Hepatocyte (in vitro differentiated cells): ENCODE results near the gene CBL. TPM values are rescaled to one million over a fixed set of nuclear protein-coding genes. Genes with fewer than 3 reads are reported as not detected.

Experiments used
- DNase-seq: peaks from one replicate; pipeline ENCODE4 v3.0.0-alpha.2; 2016; ENCODE audit warnings: low spot score
- H2AFZ ChIP-seq: fragments of 200-600 bp; sonication (generic); 2 replicates; pipeline ENCODE4 v1.6.0; 2016; ENCODE audit warnings: antibody characterized with exemption, mild to moderate bottlenecking
- H3K27ac ChIP-seq: fragments of 200-600 bp; sonication (generic); 2 replicates; pipeline ENCODE4 v1.5.1; 2016; ENCODE audit warnings: mild to moderate bottlenecking
- H3K27me3 ChIP-seq: fragments of 200-600 bp; sonication (generic); 2 replicates; pipeline ENCODE4 v1.6.1; 2016
- H3K36me3 ChIP-seq: fragments of 200-600 bp; sonication (generic); replicated peaks from 2 replicates; pipeline ENCODE4 v1.5.1; 2016; ENCODE audit warnings: low read depth; ENCODE audit not compliant: insufficient read depth
- H3K4me1 ChIP-seq: fragments of 200-600 bp; sonication (generic); 2 replicates; pipeline ENCODE4 v1.5.1; 2016; ENCODE audit warnings: mild to moderate bottlenecking, moderate library complexity; ENCODE audit not compliant: insufficient read depth
- H3K4me2 ChIP-seq: fragments of 200-600 bp; sonication (generic); 2 replicates; pipeline ENCODE4 v1.6.0; 2016
- H3K4me3 ChIP-seq: fragments of 200-600 bp; sonication (generic); 2 replicates; pipeline ENCODE4 v1.5.1; 2016; ENCODE audit warnings: mild to moderate bottlenecking
- H3K79me2 ChIP-seq: fragments of 200-600 bp; sonication (generic); 2 replicates; pipeline ENCODE4 v1.6.0; 2017; ENCODE audit warnings: mild to moderate bottlenecking
- H3K9me2 ChIP-seq: fragments of 200-600 bp; sonication (generic); replicated peaks from 2 replicates; pipeline ENCODE4 v1.6.0; 2017; ENCODE audit warnings: mild to moderate bottlenecking; ENCODE audit not compliant: insufficient read depth
- H3K9me3 ChIP-seq: fragments of 200-600 bp; sonication (generic); 2 replicates; pipeline ENCODE4 v1.5.1; 2016; ENCODE audit warnings: low read depth, mild to moderate bottlenecking
- H4K20me1 ChIP-seq: fragments of 200-600 bp; sonication (generic); 2 replicates; pipeline ENCODE4 v1.6.0; 2016; ENCODE audit warnings: mild to moderate bottlenecking; ENCODE audit not compliant: insufficient read depth, poor library complexity, severe bottlenecking
- CTCF ChIP-seq: fragments of 200-600 bp; sonication (generic); IDR thresholded peaks from 2 replicates; pipeline ENCODE4 v1.5.1; 2016; ENCODE audit warnings: antibody characterized with exemption, mild to moderate bottlenecking; ENCODE audit not compliant: poor library complexity
- EZH2phosphoT487 ChIP-seq: fragments of 200-600 bp; sonication (generic); IDR thresholded peaks from one replicate; pipeline ENCODE4 v1.6.1; 2018; ENCODE audit warnings: antibody characterized with exemption, mild to moderate bottlenecking, low read depth, moderate library complexity; ENCODE audit not compliant: unreplicated experiment, severe bottlenecking
- WGBS: methylation state at CpG from one replicate; pipeline ENCODE4 v1.1.6; 2016; ENCODE audit warnings: low lambda C conversion rate; ENCODE audit errors: missing lambda C conversion rate; 5-methylcytosine and 5-hydroxymethylcytosine counted together
- microRNA-seq: library from miRNA; unstranded; fragments of <30 nt; microRNA quantifications from one replicate; pipeline ENCODE4, GENCODE V29; 2017
- polyA plus RNA-seq: library from polyadenylated mRNA; unstranded; fragments of >200 nt; fragmentation: Nextera tagmentation; extraction: Ambion mirVana; gene quantifications from 2 replicates; pipeline ENCODE4 v1.2.1, GENCODE V29; 2016
- small RNA-seq: library from RNA; depleted of rRNA; stranded (forward); fragments of <200 nt; gene quantifications from one replicate; pipeline ENCODE3, GENCODE V24; 2014
- total RNA-seq: library from RNA; depleted of rRNA; stranded (reverse); fragments of >200 nt; gene quantifications from 2 replicates; pipeline ENCODE4 v1.2.3, GENCODE V29; 2014

The CBL gene
- total and polyA plus RNA-seq, 2 experiments from 2014 or later = 6.6 to 15.6 TPM

GRCh38 chr11:119356349-119357031 lies 150.4 kb downstream of the CBL start:
- 2% methylated on average over 54 of the region's 54 CpGs for WGBS
- H2AFZ ChIP-seq = peak overlapping the region; percentile 83
- peaks cover 13% of the 10 kb centered on the region for H3K4me1 ChIP-seq
- peak overlapping the region; percentile 62 for H3K4me3 ChIP-seq
- no peaks in the 10 kb centered on the region for H3K79me2 ChIP-seq
- no peaks in the 10 kb centered on the region for H4K20me1 ChIP-seq
- DNase-seq = peak; percentile 93
- no peaks in the 10 kb centered on the region for H3K9me2 ChIP-seq
- H3K36me3 ChIP-seq = no peaks in the 10 kb centered on the region
- no peaks in the 10 kb centered on the region for H3K27me3 ChIP-seq
- H3K9me3 ChIP-seq = no peaks in the 10 kb centered on the region
- H3K27ac ChIP-seq = peak overlapping the region; percentile 54
- no peak for TF ChIP-seq EZH2phosphoT487
- peak; percentile 84 for TF ChIP-seq CTCF
- H3K4me2 ChIP-seq = peak overlapping the region; percentile 95

- H3K4me3 ChIP-seq = no peak overlapping the region
- H3K36me3 ChIP-seq = no peaks in the 10 kb centered on the region
- no peaks in the 10 kb centered on the region for H3K9me3 ChIP-seq
- H3K79me2 ChIP-seq = no peaks in the 10 kb centered on the region
- 40% methylated on average over 7 of the region's 13 CpGs for WGBS
- TF ChIP-seq EZH2phosphoT487 = no peak
- H3K9me2 ChIP-seq = no peaks in the 10 kb centered on the region
- peak overlapping the region; percentile 83 for H2AFZ ChIP-seq
- no peaks in the 10 kb centered on the region for H3K27me3 ChIP-seq
- peaks cover 19% of the 10 kb centered on the region for H3K4me1 ChIP-seq
- H3K4me2 ChIP-seq = peak overlapping the region; percentile 95
- no peak overlapping the region for H3K27ac ChIP-seq
- H4K20me1 ChIP-seq = no peaks in the 10 kb centered on the region
- DNase-seq = no peak
These were observed 150.9 kb downstream of the CBL start for GRCh38 chr11:119357074-119357473.

Small RNA genes within 50 kb of the gene (microRNA-seq; reads per million reads assigned to microRNA genes)
- not detected for gene MIR6756

Small RNA genes within 50 kb of the gene (small RNA-seq; reads per million reads assigned to genes)
- gene RF01225 = not detected
- not detected for gene RNU6-262P

Other genes starting within 250 kb of the CBL start
- gene FOXR1, start 234.6 kb upstream of the CBL start, total RNA-seq = not detected in 2 replicates
- gene FOXR1, start 234.6 kb upstream of the CBL start, polyA plus RNA-seq = 0.41 TPM in 1 of 2 replicates, not detected in the other
- 26.2 and 28.2 TPM in 2 replicates for gene CENATAC, start 208.2 kb upstream of the CBL start, total RNA-seq
- gene CENATAC, start 208.2 kb upstream of the CBL start, polyA plus RNA-seq = 22.6 and 24.5 TPM in 2 replicates
- gene RPS25, start 188.0 kb upstream of the CBL start, total RNA-seq = 1,502 and 1,568 TPM in 2 replicates
- 1,058 and 1,100 TPM in 2 replicates for gene RPS25, start 188.0 kb upstream of the CBL start, polyA plus RNA-seq
- gene TRAPPC4, start 187.6 kb upstream of the CBL start, total RNA-seq = 78.5 and 96.1 TPM in 2 replicates
- gene TRAPPC4, start 187.6 kb upstream of the CBL start, polyA plus RNA-seq = 174 and 175 TPM in 2 replicates
- 68.0 and 87.4 TPM in 2 replicates for gene SLC37A4, start 175.5 kb upstream of the CBL start, total RNA-seq
- gene SLC37A4, start 175.5 kb upstream of the CBL start, polyA plus RNA-seq = 63.5 and 82.3 TPM in 2 replicates
- gene HYOU1, start 149.1 kb upstream of the CBL start, total RNA-seq = 168 and 197 TPM in 2 replicates
- gene HYOU1, start 149.1 kb upstream of the CBL start, polyA plus RNA-seq = 122 and 125 TPM in 2 replicates
- gene VPS11, start 138.5 kb upstream of the CBL start, total RNA-seq = 31.8 and 36.9 TPM in 2 replicates
- 26.5 and 31.8 TPM in 2 replicates for gene VPS11, start 138.5 kb upstream of the CBL start, polyA plus RNA-seq
- 10.9 and 11.9 TPM in 2 replicates for gene HMBS, start 121.5 kb upstream of the CBL start, total RNA-seq
- gene HMBS, start 121.5 kb upstream of the CBL start, polyA plus RNA-seq = 34.5 and 37.7 TPM in 2 replicates
- gene DPAGT1, start 104.5 kb upstream of the CBL start, total RNA-seq = 27.5 and 28.1 TPM in 2 replicates
- gene DPAGT1, start 104.5 kb upstream of the CBL start, polyA plus RNA-seq = 76.2 and 82.7 TPM in 2 replicates
- gene C2CD2L, start 99.0 kb upstream of the CBL start, total RNA-seq = 5.2 and 9.7 TPM in 2 replicates
- 7.4 and 10.2 TPM in 2 replicates for gene C2CD2L, start 99.0 kb upstream of the CBL start, polyA plus RNA-seq
- gene HINFP, start 84.8 kb upstream of the CBL start, total RNA-seq = 10.9 and 25.3 TPM in 2 replicates
- 16.4 and 19.8 TPM in 2 replicates for gene HINFP, start 84.8 kb upstream of the CBL start, polyA plus RNA-seq
- not detected in 2 replicates for gene ABCG4, start 57.3 kb upstream of the CBL start, total RNA-seq
- 0.45 and 0.99 TPM in 2 replicates for gene ABCG4, start 57.3 kb upstream of the CBL start, polyA plus RNA-seq
- gene NLRX1, start 37.6 kb upstream of the CBL start, total RNA-seq = 12.5 and 13.3 TPM in 2 replicates
- 9.4 and 10.0 TPM in 2 replicates for gene NLRX1, start 37.6 kb upstream of the CBL start, polyA plus RNA-seq
- 12.7 and 27.0 TPM in 2 replicates for gene NHERF4, start 20.9 kb upstream of the CBL start, total RNA-seq
- gene NHERF4, start 20.9 kb upstream of the CBL start, polyA plus RNA-seq = 26.5 and 32.8 TPM in 2 replicates
- gene MCAM, start 110.8 kb downstream of the CBL start, total RNA-seq = 8.7 and 35.4 TPM in 2 replicates
- gene MCAM, start 110.8 kb downstream of the CBL start, polyA plus RNA-seq = 5.1 and 6.1 TPM in 2 replicates
- 15.5 and 15.8 TPM in 2 replicates for gene RNF26, start 128.2 kb downstream of the CBL start, total RNA-seq
- 35.5 and 46.9 TPM in 2 replicates for gene RNF26, start 128.2 kb downstream of the CBL start, polyA plus RNA-seq
- gene C1QTNF5, start 134.5 kb downstream of the CBL start, total RNA-seq = 12.5 and 13.7 TPM in 2 replicates
- 18.0 and 23.6 TPM in 2 replicates for gene C1QTNF5, start 134.5 kb downstream of the CBL start, polyA plus RNA-seq
- gene MFRP, start 140.4 kb downstream of the CBL start, total RNA-seq = 0.08 TPM in 1 of 2 replicates, not detected in the other
- not detected in 2 replicates for gene MFRP, start 140.4 kb downstream of the CBL start, polyA plus RNA-seq
- 7.3 and 8.1 TPM in 2 replicates for gene USP2, start 175.4 kb downstream of the CBL start, total RNA-seq
- gene USP2, start 175.4 kb downstream of the CBL start, polyA plus RNA-seq = 23.5 and 35.7 TPM in 2 replicates
- gene THY1, start 216.8 kb downstream of the CBL start, total RNA-seq = 43.3 and 52.1 TPM in 2 replicates
- gene THY1, start 216.8 kb downstream of the CBL start, polyA plus RNA-seq = 117 and 156 TPM in 2 replicates